ENCODE data around the gene RXRA. TPM values are rescaled to one million over a fixed set of nuclear protein-coding genes. Genes with fewer than 3 reads are reported as not detected.
A peak's percentile ranks its signal among the peaks of the same experiment; 100 is the strongest.

The RXRA gene
- total RNA-seq, 4 donors from 2014 or later: 41.8 to 83.1 (median 50.4) TPM

- no peak for TF ChIP-seq POLR2A (IDR thresholded peaks at IDR 0.05)
- TF ChIP-seq, protein P1, sequence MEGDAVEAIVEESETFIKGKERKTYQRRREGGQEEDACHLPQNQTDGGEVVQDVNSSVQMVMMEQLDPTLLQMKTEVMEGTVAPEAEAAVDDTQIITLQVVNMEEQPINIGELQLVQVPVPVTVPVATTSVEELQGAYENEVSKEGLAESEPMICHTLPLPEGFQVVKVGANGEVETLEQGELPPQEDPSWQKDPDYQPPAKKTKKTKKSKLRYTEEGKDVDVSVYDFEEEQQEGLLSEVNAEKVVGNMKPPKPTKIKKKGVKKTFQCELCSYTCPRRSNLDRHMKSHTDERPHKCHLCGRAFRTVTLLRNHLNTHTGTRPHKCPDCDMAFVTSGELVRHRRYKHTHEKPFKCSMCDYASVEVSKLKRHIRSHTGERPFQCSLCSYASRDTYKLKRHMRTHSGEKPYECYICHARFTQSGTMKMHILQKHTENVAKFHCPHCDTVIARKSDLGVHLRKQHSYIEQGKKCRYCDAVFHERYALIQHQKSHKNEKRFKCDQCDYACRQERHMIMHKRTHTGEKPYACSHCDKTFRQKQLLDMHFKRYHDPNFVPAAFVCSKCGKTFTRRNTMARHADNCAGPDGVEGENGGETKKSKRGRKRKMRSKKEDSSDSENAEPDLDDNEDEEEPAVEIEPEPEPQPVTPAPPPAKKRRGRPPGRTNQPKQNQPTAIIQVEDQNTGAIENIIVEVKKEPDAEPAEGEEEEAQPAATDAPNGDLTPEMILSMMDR (IDR thresholded peaks at IDR 0.05): no peak
- peaks cover 0 to 3% (median 0%) of the 10 kb centered on the region in 3 donors for H3K36me3 ChIP-seq
- H3K27me3 ChIP-seq: peaks cover 0 to 12% (median 0%) of the 10 kb centered on the region in 4 donors
- H3K4me1 ChIP-seq: peaks cover 24 to 45% (median 27%) of the 10 kb centered on the region in 3 donors
- no peak for DNase-seq
- intact Hi-C loops (cut with DNase I): no loop called here
- no peak overlapping the region for H3K27ac ChIP-seq
- peaks cover 0 to 15% (median 11%) of the 10 kb centered on the region in 3 donors for H3K9me3 ChIP-seq
- 66 to 67% methylated on average over 8 of the region's 8 CpGs for WGBS, 2 donors
- no peak overlapping the region for H3K4me3 ChIP-seq
These were observed 118.7 kb downstream of the RXRA start for GRCh38 chr9:134445000-134445399.

DNA sequence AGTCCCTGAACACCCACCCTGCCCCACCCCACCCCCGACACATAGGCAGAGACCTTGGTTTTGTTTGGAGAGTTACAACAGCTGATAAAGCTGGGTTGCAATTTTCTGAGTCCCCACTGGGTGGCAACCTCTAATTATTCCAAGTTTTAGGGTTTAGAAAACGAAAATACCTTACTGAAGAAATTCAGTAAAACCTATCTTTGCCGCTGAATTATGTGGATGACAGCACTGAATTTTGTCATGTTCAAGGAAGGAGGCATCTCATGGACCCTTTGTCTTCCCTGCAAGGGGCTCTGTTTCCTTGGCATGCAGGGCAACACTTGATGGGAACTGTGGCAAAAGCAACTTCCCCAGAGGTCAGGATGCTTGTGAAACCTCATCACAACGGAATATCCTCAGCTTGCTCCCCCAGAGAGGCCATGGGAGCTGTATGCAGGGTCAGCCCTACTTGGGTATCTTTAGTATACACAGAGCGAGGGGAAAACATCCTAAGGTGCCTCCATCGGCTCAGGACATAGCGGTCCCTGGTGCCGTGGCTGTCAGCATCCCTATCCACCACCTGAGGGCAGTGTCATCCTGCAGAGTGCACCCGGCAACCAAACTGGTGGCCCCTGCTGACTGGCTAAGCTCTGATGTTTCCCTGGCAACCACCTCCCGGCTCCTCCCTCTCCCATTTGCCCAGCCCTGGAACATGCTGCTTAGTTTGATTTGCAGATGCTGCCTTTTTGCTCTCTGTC is 123.1 kb downstream of the RXRA start:
- peak; percentile 57 for DNase-seq

GRCh38 chr9:134451700-134452458 is 125.6 kb downstream of the RXRA start:
- Histone ChIP-seq H3K27ac (no peak overlapping the region), H3K4me3 (no peak overlapping the region), H3K4me1 (peaks cover 15 to 21% (median 15%) of the 10 kb centered on the region in 3 donors), H3K27me3 (peaks cover 0 to 2% (median 0%) of the 10 kb centered on the region in 4 donors), H3K36me3 (no peaks in the 10 kb centered on the region), H3K9me3 (peaks cover 0 to 15% (median 11%) of the 10 kb centered on the region in 3 donors)
- TF ChIP-seq, protein P1 (IDR thresholded peaks at IDR 0.05): no peak
- TF ChIP-seq POLR2A (IDR thresholded peaks at IDR 0.05): no peak
- WGBS, 2 donors: 90 to 95% methylated on average over 2 of the region's 2 CpGs
- DNase-seq: no peak
- intact Hi-C loops (cut with DNase I): loop anchor here (10.0 kb wide), 1 partner anchor 283 kb away; no protein-coding TSS in a partner anchor

More for the DNA sequence above, 123.1 kb downstream of the RXRA start:
- Histone ChIP-seq H3K4me1 (peaks cover 0 to 4% (median 0%) of the 10 kb centered on the region in 3 donors), H3K4me3 (no peak overlapping the region), H3K27ac (no peak overlapping the region), H3K9me3 (peaks cover 0 to 15% (median 11%) of the 10 kb centered on the region in 3 donors), H3K27me3 (peaks cover 0 to 2% (median 0%) of the 10 kb centered on the region in 4 donors), H3K36me3 (no peaks in the 10 kb centered on the region)
- TF ChIP-seq POLR2A (IDR thresholded peaks at IDR 0.05): no peak
- TF ChIP-seq, protein P1 (IDR thresholded peaks at IDR 0.05): peak; percentile 74 to 91 (median 87)
- intact Hi-C loops (cut with DNase I): no loop called here
- WGBS, 2 donors: 21 to 29% methylated on average over 6 to 7 of the region's 10 CpGs

DNA sequence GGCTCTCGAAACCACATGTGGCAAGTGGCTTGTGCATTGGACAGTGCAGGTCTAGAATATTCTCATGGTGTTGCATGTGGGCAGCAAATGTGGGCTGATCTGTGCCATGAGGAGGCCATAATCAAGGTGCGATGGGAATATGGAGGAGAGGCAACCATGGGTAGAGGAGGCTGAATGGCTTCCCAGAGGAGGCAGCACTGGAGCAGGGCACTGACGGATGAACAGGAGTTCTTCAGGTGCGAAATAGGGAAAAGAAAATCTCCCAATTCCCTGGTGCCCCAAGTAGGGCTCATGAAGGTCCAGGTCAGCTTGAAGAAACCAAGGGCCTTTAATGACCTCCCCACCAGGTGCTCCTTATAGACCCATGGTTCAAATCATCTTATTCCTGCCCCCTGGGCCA is 126.5 kb downstream of the RXRA start:
- H3K4me3 ChIP-seq: no peak overlapping the region
- WGBS, 2 donors: 86 to 94% methylated on average over 4 of the region's 4 CpGs
- no peak for TF ChIP-seq POLR2A (IDR thresholded peaks at IDR 0.05)
- TF ChIP-seq, protein P1 (IDR thresholded peaks at IDR 0.05): no peak
- intact Hi-C loops (cut with DNase I): loop anchor here (10.0 kb wide), 1 partner anchor 282 kb away; no protein-coding TSS in a partner anchor
- H3K27ac ChIP-seq: no peak overlapping the region
- peaks cover 0 to 15% (median 11%) of the 10 kb centered on the region in 3 donors for H3K9me3 ChIP-seq
- no peak for DNase-seq
- no peaks in the 10 kb centered on the region for H3K36me3 ChIP-seq
- peaks cover 18 to 30% (median 18%) of the 10 kb centered on the region in 3 donors for H3K4me1 ChIP-seq
- no peaks in the 10 kb centered on the region for H3K27me3 ChIP-seq
